Head of caudate nucleus (tissue), 42 donors: Measurements from ENCODE around the gene CAPZA2.
"Not testable (repeated sequence)": the region's sequence is repeated elsewhere in the genome, so short reads cannot be mapped to it uniquely, and the experiment has no call there.

Source experiments
- DNase-seq, 42 donors: peaks; one replicate each; pipeline versions ENCODE4 v3.0.0 to v3.0.0-alpha.2; 2020 to 2021; ENCODE audit warnings: mixed read lengths in 7 of 42
- intact Hi-C: fragments of 100-400 bp; cut with DNase I; formaldehyde crosslinking; loops from one replicate; pipeline ENCODE4 v1.15.0; 2022

CAPZA2 gene

DNA sequence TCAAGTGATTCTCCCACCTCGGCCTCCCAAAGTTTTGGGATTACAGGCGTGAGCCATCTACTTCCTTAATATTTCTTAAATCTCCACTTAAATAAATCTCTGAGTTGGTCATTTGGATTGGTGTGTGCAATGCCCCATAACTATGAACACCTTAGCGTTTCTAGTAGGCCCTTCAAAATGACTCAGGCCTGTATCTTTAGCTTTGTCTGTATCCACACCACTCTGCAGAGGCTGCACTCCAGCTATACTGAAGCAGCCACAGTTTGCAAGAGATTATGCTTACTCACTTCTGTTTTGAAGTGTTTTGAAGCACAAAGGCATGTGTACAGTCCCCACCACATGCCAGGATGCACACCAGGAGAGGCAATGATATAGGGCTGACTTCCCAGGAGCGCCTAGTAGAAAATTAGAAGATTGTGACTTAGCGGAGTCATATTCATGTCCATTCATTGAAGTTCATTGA, 88.5 kb downstream of the CAPZA2 start:
- intact Hi-C loops = loop anchor here (10.0 kb wide), 1 partner anchor 86 kb away; the partner anchor contains the start of gene CAPZA2
- DNase-seq = no peak

DNA sequence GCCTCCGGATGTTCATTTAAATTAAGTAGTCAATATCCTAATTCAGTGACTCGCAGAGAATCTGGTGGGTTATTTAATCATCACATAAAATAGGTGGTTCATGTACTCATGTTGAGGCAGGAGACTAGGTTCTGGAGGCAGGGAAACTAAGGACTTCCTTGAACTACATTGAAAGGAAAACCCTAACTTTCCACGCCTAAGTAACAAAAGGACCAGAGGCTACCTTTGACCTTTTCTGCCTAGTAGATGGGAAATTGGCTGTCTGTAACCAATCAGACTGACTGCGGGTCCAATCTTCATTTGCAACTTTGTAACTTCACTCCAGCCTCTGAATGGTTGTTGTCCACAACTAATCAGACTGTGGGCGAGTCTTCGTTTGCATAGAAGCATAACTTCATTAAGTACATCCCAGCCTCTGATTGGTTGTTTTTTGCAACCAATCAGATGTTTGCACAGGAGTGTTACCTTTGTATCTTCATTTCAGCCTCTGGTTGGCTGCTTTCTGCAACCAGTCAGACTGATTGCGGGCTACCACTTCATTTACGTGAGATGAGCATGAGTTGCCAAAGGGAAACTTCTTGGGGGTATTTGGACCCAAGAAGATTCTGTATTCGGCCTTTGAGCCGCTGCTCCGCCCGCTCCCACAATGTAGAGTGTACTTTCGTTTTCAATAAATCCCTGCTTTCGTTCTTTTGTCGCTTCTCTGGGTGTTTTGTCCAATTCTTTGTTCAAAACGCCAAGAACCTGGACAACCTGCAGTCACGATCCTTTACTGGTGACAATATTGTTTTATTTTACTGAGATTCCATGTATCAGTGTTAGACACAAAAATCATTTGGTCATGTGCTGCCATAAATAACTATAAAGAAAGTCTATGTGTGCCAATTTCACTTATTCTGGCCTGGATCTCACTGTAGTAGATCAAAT, 89.2 kb downstream of the CAPZA2 start:
- intact Hi-C loops = loop anchor here (10.0 kb wide), 1 partner anchor 87 kb away; the partner anchor contains the start of gene CAPZA2
- no peak for DNase-seq

DNA sequence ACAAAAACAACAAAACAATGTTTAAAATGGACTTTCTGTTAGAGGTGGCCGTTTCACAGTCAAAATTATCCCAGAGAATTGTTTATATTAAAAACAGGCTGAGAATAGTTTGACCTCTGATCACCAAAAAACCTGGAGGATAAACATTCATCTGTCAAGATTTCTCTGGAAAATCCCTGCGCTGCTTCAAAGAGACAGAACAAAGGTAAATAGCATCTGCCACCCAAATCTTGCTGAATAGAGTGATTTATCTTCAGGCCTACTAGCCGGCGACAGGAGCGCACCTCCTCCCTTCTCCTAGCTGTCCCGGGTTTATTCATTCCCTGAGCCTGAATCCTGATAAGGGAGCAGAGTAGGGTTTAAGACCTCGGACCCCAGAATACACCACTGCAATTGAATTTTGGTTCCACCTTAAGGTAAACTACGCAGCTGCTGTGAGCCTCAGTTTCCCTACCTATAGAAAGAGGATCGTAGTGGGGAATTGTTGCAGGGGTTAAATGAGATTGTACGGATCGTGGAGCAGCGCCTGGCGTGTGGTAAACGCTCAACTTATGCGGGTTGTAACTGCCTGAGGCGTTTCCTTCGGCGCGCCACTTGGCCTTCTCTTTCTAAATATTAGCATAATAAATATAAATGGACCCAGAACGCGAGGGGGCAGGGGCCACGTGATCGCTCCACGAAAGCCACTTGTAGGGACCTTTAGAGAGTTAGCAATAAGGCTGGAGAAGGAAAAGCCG, 90.4 kb downstream of the CAPZA2 start:
- DNase-seq = peak in 14 of 42 donors; percentile 4 to 80 (median 62)
- intact Hi-C loops = loop anchor here (10.0 kb wide), 1 partner anchor 88 kb away; the partner anchor contains the start of gene CAPZA2

DNA sequence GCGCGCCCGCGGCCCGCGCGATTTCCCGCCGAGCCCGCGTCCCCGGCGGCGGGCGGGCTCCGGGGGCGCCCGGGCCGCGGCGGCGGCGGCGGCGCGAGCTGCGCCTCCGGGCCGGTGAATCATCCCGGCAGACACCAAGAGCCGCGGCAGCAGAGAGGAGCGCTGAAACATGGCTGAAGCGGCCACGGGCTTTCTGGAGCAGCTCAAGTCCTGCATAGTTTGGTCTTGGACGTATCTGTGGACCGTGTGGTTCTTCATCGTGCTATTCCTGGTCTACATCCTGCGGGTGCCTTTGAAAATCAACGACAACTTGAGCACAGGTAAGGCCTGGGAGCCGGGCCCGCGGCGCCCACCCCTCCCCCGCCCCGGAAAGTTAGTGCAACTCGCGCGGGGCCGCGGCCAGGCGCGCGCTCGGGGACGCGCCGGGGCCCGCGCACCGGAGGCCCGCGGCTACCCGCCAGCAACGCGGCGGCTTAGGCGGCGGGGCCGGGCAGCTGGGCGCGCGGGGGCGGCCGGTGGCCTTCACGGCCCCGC, 91.1 kb downstream of the CAPZA2 start, which contains the start of gene ST7:
Gene ST7 (plus strand): TSS at position 130 of the 534 bp plus-strand sequence. CDS start 40 bp downstream, at position 170.
- intact Hi-C loops = loop anchor here (10.0 kb wide), 1 partner anchor 89 kb away; the partner anchor contains the start of gene CAPZA2
- DNase-seq = peak in 41 of 42 donors; percentile 17 to 78 (median 60)

DNA sequence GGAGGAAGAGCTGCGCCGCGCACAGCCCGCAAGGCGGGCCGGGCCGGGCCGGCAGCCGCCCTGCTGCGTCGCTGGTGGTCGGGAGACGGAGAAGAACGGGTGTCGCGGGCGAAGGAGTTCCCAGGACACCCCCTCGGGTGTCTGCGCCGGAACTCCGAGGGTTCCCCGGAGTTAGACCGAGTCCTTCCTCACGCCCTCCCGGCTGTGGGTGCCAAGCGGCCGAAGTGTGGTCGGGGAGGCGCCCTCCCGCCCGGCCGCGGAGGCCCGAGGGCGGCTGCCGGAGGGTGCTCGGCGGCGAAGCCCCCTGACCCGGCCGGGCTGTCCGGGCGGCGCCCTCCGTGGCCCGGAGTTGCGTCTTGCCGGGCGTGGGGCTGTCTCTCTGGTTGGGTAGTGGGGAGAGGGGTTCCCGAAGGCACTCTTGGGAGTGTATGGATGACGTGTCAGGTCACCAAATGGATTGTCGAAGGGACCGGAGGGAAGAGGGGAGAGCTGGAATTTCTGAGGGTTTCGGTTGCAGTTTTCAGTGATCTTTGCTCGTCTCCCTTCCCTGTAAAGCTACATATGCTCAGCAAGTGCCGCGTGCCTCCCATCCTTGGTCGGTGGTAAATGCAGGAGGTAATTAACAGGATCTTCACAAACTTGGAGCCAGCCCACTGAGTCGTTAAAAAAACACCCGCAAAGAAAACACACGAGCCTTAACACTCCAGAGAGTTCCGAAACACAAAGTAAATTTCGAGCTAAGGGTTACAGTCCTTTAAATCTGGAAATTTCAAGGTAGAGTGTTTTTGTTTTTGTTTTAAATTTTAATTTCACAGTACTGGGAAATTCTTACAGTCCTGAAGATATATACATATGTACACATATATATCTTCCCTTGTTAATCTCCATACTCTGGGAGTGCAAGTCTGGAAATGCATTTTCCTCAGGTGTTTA, 91.8 kb downstream of the CAPZA2 start:
- peak; percentile 22 to 82 (median 56) for DNase-seq
- intact Hi-C loops = loop anchor here (10.0 kb wide), 1 partner anchor 89 kb away; the partner anchor contains the start of gene CAPZA2

DNA sequence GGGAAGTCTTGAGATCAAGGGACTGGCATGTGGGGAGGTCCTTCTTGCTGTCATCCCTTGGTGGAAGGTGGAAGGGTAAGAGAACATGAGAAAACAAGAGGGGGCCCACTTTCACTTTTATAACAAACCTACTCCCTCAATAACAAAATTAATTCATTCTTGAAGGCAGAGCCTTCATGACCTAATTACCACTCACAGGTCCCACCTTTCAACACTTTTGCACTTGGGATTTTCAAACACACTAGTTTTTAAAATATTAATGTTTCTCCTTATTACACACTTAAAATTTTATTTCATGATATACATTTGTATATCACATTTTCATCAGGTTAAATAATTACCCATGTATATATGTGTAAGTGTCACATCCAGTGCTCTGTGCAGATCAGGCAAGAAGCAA, 93.0 kb downstream of the CAPZA2 start:
- intact Hi-C loops = loop anchor here (10.0 kb wide), 1 partner anchor 91 kb away; the partner anchor contains the start of gene CAPZA2
- DNase-seq = no peak

DNA sequence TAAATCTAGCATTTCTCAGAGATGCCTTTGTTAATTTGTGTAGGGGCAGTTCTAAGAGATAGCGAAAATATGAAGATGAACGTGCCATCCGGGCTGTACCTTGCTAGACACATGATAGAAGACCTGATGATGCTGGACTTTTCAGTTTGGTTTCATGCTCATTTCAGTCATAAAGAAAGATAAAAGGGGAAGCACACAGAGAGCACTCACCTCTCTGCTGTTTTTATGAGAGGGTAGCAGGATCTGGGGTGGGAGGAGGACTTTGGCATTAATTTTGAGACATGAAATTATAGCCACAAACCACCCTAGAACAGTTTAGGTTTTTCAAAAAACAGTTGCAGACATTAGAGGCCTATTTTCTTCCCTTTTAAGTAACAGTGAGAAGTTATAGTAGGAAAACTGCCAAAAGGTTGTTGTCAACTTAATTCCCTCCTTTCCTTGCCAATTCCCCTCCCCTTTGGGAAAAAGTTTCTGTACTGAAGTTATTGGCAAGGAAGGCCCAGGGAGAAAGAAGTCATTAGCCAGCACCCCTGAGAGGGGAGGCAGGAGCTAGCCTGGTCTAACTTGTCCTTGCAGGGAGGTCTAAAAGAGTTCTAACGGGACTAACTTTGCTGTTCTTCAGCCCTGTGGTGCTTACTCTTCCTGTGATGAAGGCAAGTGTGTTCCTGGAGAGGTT, 93.6 kb downstream of the CAPZA2 start:
- intact Hi-C loops = loop anchor here (10.0 kb wide), 1 partner anchor 91 kb away; the partner anchor contains the start of gene CAPZA2
- DNase-seq = no peak

DNA sequence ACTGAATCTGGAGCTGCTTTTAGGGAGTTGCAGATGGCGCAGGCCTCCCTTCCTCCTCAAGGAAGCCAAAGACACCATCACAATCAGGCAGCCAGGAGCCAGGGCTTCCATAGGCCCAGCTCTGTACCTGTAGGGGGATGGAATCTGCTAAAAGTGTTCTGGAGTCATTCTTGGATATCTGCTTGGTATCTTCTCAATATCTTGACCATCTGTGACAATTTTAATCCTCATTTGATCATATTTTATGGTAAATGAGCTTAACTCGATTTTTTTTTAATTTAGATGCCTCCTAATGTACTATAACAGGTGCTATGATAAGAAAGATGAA, 94.1 kb downstream of the CAPZA2 start:
- intact Hi-C loops = loop anchor here (10.0 kb wide), 1 partner anchor 92 kb away; the partner anchor contains the start of gene CAPZA2
- DNase-seq = no peak

DNA sequence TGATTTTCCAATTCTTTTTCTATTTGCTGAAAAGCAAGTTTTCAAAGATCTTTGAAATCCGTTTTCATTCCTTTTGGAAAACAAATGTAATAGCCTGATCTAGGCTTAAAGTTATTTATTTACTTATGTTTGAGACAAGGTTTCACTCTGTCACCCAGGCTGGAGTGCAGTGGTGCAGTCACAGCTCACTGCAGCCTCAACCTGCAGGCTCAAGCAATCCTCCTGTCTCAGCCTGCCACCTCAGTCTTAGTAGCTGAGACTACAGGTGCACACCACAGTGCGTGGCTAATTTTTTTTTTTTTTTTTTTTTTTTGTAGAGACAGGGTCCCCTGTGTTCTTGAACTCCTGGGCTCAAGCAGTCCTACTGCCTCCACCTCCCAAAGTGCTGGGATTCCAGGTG, 95.5 kb downstream of the CAPZA2 start:
- DNase-seq = no peak
- intact Hi-C loops = loop anchor here (10.0 kb wide), 1 partner anchor 93 kb away; the partner anchor contains the start of gene CAPZA2

DNA sequence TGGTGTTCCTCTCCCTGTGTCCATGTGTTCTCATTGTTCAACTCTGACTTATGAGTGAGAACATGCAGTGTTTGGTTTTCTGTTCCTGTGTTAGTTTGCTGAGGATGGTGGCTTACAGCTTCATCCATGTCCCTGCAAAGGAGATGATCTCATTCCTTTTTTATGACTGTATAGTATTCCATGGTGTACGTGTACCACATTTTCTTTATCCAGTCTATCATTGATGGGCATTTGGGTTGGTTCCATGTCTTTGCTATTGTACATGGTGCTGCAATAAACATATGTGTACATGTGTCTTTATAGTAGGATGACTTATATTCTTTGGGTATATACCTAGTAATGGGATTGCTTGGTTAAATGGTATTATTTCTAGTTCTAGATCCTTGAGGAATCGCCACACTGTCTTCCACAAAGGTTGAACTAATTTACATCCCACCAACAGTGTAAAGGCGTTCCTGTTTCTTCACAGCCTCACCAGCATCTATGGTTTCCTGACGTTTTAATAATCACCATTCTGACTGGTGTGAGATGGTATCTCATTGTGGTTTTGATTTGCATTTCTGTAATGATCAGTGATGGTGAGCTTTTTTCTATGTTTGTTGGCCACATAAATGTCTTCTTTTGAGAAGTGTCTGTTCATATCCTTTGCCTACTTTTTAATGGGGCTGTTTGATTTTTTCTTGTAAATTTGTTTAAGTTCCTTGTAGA, 99.7 kb downstream of the CAPZA2 start:
- intact Hi-C loops, DNase-seq: not testable (repeated sequence)

DNA sequence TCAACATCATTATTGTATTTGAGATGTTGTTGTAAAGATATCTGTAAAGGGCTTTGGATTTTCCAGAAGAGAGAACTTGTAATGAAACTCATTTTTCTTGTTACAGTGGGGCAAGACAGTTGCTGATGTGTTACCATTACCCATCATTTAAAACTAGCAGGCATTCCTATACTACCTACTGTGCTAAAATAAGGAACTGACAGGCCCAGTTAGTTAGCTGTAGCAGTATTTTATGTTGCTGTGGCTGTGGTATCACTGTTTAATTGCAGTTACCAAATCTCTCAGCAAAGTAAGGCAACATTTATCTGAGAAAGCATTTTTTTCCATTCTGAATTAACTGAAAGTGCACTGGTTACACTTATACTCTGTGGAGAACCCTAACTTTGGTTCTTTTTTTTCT, 100.8 kb downstream of the CAPZA2 start:
- DNase-seq = no peak

DNA sequence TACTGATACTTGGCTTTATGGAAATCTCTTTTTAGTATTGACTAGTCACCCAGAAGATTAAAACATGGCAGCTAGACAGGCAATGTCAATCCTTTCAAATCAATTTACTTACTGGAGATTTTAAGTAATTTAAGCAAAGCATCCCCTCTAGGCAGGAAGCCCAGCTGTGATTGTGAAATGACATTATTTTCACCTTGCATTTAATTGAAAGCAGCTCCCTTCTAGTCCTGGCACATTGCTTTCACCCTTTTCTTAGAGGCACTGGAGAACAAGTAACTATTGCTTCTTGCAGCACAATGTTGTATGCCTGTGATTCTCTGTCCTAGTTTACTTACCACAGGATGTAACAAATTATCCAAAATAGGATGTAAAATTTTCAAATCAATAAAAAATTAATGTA, 104.2 kb downstream of the CAPZA2 start:
- intact Hi-C loops = no loop called here
- DNase-seq = no peak

More for the DNA sequence above, 100.8 kb downstream of the CAPZA2 start:
- intact Hi-C loops = no loop called here

DNA sequence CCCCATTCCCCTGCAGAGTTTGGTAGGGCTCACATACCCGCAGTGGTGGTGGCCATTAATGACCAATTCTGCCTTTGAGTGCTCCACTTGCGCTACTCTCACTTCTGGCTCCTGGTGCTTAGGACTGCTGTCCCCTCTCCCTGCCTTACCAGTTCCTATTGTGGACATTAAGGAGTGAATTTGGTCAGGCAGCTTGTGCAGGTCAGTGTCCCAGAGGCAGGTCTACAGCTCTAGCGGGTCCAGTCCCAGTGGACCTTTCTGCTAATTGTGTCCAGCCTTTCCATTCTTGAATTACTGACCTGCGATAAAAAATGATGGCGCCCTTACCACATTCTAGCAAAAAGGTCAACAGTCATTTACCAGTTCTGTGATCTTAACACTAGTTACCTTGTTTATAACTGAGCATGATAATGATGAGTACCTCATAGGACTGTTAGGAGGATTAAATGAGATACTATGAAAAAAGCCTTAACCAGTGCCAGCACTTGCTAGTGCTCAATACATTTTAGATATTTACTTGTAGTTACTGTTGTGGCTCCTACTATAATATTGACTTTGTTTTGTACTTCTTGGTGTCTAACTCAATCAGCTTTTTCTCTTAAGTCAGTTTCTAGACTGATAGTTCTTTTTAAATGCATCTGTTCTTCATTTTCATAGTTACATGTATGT, 105.0 kb downstream of the CAPZA2 start:
- DNase-seq = no peak
- intact Hi-C loops = no loop called here

DNA sequence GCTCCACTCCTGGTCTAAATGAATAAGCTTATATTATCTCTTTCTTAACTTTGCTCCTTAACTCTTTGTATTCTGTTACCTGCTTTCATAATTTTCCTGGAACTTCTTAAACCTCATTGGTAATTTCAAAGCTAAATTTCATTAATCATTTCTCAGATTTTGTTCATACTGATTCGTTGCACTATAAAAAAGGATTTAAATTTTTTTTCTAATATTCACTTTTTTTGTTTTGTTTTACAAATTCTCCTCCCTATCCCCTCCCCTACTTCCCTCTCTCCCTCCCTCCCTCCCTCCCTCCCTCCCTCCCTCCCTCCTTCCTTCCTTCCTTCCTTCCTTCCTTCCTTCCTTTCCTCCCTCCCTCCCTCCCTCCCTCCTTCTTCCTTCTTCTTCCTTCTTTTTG, 105.6 kb downstream of the CAPZA2 start:
- no peak for DNase-seq
- intact Hi-C loops = no loop called here

DNA sequence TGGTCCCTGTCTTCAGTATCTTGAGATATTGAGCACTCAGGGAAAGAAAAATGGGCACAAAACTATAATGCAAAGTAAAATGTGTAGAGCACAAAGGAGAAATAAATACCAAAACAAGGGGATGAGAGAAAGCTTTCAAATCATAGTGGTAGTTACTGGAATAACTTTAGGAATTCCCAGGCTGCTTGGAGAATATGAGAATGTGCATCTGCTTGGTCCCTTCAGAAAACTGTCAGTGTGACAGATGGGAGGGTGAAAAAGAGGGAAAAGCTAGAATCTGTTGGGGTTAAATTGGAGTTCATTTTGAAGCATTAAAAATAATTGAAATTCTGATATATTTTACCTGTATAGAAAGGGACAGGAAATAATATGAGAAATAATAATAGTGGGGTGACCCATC, 106.2 kb downstream of the CAPZA2 start:
- intact Hi-C loops = no loop called here
- no peak for DNase-seq

DNA sequence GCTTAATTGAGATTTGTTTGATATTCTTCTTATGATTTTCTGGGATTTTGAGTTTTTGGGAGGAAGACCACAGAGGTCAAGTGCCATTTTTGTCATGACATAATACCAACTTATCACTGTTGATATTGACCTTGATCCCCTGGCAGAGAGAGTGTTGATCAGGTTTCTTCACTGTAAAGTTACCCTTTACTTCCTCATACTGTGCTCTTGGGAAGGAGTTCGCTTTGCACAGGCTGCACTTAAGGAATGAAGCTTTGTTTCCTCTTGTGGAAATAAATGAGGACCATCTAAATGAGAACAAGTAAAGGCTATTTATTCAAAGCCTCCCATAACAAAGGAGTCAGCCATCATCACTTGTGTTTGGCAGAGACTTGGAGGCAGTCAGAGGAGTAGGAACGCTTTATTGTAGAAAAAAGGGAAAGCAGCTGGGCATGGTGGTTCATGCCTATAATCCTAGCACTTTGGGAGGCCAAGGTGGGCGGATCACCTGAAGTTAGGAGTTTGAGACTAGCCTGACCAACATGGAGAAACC, 107.0 kb downstream of the CAPZA2 start:
- DNase-seq = no peak
- intact Hi-C loops = no loop called here
